ENCODE data around the gene SLC15A5.

SLC15A5 gene, protein sequence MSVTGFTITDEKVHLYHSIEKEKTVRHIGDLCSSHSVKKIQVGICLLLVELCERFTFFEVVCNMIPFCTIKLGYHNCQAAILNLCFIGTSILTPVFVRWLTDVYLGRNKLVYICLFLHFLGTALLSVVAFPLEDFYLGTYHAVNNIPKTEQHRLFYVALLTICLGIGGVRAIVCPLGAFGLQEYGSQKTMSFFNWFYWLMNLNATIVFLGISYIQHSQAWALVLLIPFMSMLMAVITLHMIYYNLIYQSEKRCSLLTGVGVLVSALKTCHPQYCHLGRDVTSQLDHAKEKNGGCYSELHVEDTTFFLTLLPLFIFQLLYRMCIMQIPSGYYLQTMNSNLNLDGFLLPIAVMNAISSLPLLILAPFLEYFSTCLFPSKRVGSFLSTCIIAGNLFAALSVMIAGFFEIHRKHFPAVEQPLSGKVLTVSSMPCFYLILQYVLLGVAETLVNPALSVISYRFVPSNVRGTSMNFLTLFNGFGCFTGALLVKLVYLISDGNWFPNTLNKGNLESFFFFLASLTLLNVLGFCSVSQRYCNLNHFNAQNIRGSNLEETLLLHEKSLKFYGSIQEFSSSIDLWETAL

DNA sequence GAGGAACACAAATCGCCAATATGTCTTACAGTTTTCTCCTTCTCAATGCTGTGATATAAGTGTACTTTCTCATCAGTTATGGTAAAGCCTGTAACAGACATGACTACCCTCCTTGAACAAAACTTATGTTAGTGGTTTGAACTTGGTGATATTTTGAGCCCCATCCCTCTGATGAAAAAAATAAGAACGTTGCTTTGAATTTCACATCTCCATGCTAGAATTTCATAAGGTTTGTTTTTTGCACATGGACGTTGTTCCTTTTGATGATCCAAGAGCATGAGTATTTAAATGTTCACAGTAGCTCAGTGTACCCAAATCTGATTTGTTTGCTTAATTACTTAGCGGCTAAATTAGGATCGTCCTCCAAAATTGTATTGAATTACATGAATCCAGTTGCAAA is at the start of gene SLC15A5:
Gene SLC15A5, minus strand, starts transcription at position 101 of the 400 bp plus-strand sequence. Its CDS starts 0 bp downstream, at position 101.
- H3K4me1 ChIP-seq (ENCODE audit: insufficient read depth, low read length): no peaks in the 10 kb centered on the region
- H3K27ac ChIP-seq (ENCODE audit: low read depth, low read length): no peak within 1 kb of the TSS
- no peaks in the 10 kb centered on the region for H3K36me3 ChIP-seq (ENCODE audit: insufficient read depth, low read length)
- no peaks in the 10 kb centered on the region for H3K27me3 ChIP-seq (ENCODE audit: control insufficient read depth in 1 of 2, insufficient read depth in 2 of 2, low read length in 2 of 2)
- no peak within 1 kb of the TSS for H3K4me3 ChIP-seq (ENCODE audit: low read depth in 1 of 2, low read length in 2 of 2)
- H3K9ac ChIP-seq (ENCODE audit: low read length): no peak within 1 kb of the TSS
- H3K9me3 ChIP-seq (ENCODE audit: low read length): no peaks in the 10 kb centered on the region

DNA sequence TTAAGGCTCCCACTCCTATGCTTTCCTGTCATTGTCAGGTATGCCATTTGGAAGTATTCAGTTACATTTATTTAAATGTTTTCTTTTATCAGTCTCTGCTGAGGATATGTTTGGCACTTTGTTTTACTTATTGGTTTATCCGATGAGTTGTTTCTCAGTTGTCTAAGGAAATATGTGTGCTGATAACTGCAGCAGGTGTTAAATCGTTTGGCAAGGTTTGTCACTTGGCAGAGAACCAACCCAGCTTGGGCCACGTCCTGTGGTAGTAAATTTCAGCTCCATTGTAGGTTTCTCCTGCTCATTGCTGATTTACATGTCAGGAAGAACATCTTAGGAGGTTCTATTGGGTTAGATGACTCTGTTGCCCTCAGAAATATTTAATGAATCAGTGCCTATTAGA is 47.9 kb upstream of the SLC15A5 start:
- Histone ChIP-seq H3K9me3 (ENCODE audit: low read length) (no peaks in the 10 kb centered on the region), H3K36me3 (ENCODE audit: insufficient read depth, low read length) (no peaks in the 10 kb centered on the region), H3K4me1 (ENCODE audit: insufficient read depth, low read length) (no peaks in the 10 kb centered on the region)

DNA sequence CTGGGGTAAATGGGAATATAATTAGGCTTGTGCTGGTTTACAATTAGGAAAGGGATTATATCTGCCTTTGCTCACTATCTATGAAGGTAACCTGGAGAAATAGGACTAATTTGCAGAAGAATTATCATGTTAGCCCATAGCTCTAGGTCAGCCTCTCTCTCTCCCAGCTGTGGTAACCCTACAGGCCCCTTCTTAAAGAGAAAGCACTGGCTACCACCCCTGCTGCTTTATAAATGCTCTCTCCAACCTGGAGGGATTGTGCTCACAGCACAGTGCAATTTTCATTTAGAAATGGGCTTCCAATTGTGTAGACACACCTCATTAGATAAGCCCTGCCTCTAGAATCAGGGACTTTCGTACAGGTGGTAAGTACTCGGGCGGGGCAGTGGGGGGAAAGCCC is 47.3 kb upstream of the SLC15A5 start:
- Histone ChIP-seq H3K27ac (ENCODE audit: low read depth, low read length) (no peak overlapping the region), H3K4me3 (ENCODE audit: low read depth in 1 of 2, low read length in 2 of 2) (no peak overlapping the region), H3K9ac (ENCODE audit: low read length) (no peak overlapping the region), H3K9me3 (ENCODE audit: low read length) (no peaks in the 10 kb centered on the region), H3K36me3 (ENCODE audit: insufficient read depth, low read length) (no peaks in the 10 kb centered on the region), H3K27me3 (ENCODE audit: control insufficient read depth in 1 of 2, insufficient read depth in 2 of 2, low read length in 2 of 2) (no peaks in the 10 kb centered on the region), H3K4me1 (ENCODE audit: insufficient read depth, low read length) (no peaks in the 10 kb centered on the region)

More for the DNA sequence above, 47.9 kb upstream of the SLC15A5 start:
- Histone ChIP-seq H3K9ac (ENCODE audit: low read length) (no peak overlapping the region), H3K27ac (ENCODE audit: low read depth, low read length) (no peak overlapping the region), H3K27me3 (ENCODE audit: control insufficient read depth in 1 of 2, insufficient read depth in 2 of 2, low read length in 2 of 2) (no peaks in the 10 kb centered on the region), H3K4me3 (ENCODE audit: low read depth in 1 of 2, low read length in 2 of 2) (no peak overlapping the region)

DNA sequence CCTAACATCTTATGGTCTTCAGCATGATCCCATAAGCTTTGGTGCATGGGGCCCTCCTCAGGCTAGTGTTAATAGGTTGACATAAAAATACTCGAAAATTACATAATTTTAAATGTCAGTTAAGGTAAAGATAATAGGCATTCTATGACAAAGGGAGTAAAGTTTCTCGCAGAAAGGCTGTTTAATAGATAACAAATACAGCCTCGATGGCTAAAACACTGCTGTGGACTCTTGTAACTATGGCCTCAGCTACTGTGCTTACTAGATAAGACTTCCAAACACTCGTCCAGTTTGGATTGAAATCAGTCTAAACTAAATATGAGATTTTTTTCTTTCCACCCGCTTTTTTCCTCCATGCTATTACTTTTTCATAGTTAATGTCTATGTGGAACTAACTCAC is 46.8 kb upstream of the SLC15A5 start:
- H3K9ac ChIP-seq (ENCODE audit: low read length): no peak overlapping the region
- H3K4me1 ChIP-seq (ENCODE audit: insufficient read depth, low read length): no peaks in the 10 kb centered on the region
- no peak overlapping the region for H3K27ac ChIP-seq (ENCODE audit: low read depth, low read length)
- H3K27me3 ChIP-seq (ENCODE audit: control insufficient read depth in 1 of 2, insufficient read depth in 2 of 2, low read length in 2 of 2): no peaks in the 10 kb centered on the region
- no peak overlapping the region for H3K4me3 ChIP-seq (ENCODE audit: low read depth in 1 of 2, low read length in 2 of 2)
- H3K9me3 ChIP-seq (ENCODE audit: low read length): no peaks in the 10 kb centered on the region
- no peaks in the 10 kb centered on the region for H3K36me3 ChIP-seq (ENCODE audit: insufficient read depth, low read length)

DNA sequence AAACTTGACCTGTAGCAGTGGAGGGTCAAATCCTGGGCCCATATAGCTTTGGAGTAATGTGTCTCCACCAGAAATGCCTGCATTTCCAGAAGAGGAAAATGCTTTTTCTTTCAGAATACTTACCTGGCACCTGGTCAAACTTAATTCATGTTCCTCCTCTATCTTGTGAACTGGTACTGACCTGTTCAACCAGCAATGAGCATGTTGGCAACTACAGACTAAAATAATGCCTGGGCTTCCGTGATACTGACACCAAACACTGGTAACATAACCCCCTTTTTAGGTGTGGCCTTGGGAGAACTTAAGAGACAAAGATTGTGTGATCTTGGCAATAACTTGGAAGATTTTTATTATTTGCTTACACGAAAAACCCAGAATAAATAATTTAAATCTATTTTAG is 46.2 kb upstream of the SLC15A5 start:
- no peak overlapping the region for H3K4me3 ChIP-seq (ENCODE audit: low read depth in 1 of 2, low read length in 2 of 2)
- no peaks in the 10 kb centered on the region for H3K9me3 ChIP-seq (ENCODE audit: low read length)
- no peaks in the 10 kb centered on the region for H3K36me3 ChIP-seq (ENCODE audit: insufficient read depth, low read length)
- H3K4me1 ChIP-seq (ENCODE audit: insufficient read depth, low read length): no peaks in the 10 kb centered on the region
- no peak overlapping the region for H3K9ac ChIP-seq (ENCODE audit: low read length)
- no peak overlapping the region for H3K27ac ChIP-seq (ENCODE audit: low read depth, low read length)
- no peaks in the 10 kb centered on the region for H3K27me3 ChIP-seq (ENCODE audit: control insufficient read depth in 1 of 2, insufficient read depth in 2 of 2, low read length in 2 of 2)

DNA sequence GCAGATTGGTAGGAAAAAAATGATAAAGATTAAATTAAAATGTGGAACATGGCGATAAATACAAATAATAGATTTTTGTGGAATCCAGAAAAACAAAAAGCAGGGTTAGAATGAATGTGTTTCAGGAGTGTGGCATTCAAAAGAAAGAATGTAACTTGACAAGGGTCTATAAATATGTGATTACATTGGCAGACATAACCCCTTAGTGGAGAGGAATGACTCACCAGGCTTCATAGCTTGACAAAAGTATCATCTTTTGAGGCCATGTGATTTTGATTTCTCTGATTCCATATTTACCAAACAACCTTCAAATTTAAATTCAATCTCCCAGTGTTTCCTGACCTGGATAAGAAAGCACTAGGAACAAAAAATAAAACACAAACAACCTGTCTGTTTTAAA is 45.5 kb upstream of the SLC15A5 start:
- Histone ChIP-seq H3K9ac (ENCODE audit: low read length) (no peak overlapping the region), H3K36me3 (ENCODE audit: insufficient read depth, low read length) (no peaks in the 10 kb centered on the region), H3K9me3 (ENCODE audit: low read length) (no peaks in the 10 kb centered on the region), H3K4me1 (ENCODE audit: insufficient read depth, low read length) (no peaks in the 10 kb centered on the region), H3K27ac (ENCODE audit: low read depth, low read length) (no peak overlapping the region), H3K4me3 (ENCODE audit: low read depth in 1 of 2, low read length in 2 of 2) (no peak overlapping the region), H3K27me3 (ENCODE audit: control insufficient read depth in 1 of 2, insufficient read depth in 2 of 2, low read length in 2 of 2) (no peaks in the 10 kb centered on the region)

DNA sequence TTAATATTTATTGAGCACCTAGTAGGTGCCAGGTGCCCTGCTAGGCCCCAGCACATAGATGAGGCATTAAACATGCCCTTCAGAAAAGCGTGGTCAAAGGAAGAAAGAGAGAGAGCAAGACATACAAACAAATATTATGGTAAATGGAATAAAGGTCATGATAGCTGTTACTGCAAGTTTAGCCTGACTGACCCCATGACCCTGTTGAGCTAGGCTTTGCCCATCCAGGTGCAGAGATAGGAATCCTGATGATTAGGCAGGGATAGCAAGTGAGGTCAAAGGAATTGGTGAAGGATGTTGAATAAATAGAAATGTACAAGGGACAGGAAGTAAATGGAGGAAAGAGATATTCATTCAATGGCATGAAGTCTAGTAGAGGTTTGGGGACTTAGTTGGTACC is 33.4 kb upstream of the SLC15A5 start:
- no peak overlapping the region for H3K4me3 ChIP-seq (ENCODE audit: low read depth in 1 of 2, low read length in 2 of 2)
- no peak overlapping the region for H3K9ac ChIP-seq (ENCODE audit: low read length)
- no peak overlapping the region for H3K27ac ChIP-seq (ENCODE audit: low read depth, low read length)
- no peaks in the 10 kb centered on the region for H3K36me3 ChIP-seq (ENCODE audit: insufficient read depth, low read length)
- H3K27me3 ChIP-seq (ENCODE audit: control insufficient read depth in 1 of 2, insufficient read depth in 2 of 2, low read length in 2 of 2): no peaks in the 10 kb centered on the region
- peaks cover 4% of the 10 kb centered on the region for H3K9me3 ChIP-seq (ENCODE audit: low read length)
- no peaks in the 10 kb centered on the region for H3K4me1 ChIP-seq (ENCODE audit: insufficient read depth, low read length)

DNA sequence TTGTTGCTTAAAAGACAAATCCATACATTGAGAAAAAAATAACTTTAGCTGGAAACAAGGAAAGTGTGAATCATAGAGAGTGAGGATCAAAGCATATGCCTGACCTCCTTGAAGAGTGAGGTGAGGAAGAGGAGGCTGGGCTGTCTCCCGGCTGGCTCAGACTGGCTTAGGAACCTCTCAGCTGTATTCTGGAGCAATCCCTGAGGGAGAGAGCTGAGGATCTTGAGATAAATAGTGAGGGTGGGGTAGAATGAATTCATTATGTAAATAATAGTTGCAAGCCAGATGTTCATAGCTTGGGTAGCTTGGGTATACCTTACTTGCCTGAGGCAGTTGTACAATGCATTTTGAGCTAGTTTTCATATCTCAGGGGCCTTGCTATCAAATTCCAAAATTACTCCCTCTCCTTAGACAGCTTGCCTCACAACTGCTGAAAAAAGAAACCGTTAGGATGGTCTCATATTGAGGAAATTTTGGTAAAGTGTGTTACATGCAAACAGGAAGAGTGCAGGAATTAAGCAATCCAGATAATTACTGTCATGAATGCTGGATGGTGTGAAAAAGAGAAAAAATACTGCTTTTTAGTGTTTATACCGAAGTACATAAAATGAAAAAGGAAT is 30.5 kb upstream of the SLC15A5 start:
- no peaks in the 10 kb centered on the region for H3K4me1 ChIP-seq (ENCODE audit: insufficient read depth, low read length)
- no peak overlapping the region for H3K27ac ChIP-seq (ENCODE audit: low read depth, low read length)
- no peak overlapping the region for H3K4me3 ChIP-seq (ENCODE audit: low read depth in 1 of 2, low read length in 2 of 2)
- H3K36me3 ChIP-seq (ENCODE audit: insufficient read depth, low read length): no peaks in the 10 kb centered on the region
- no peaks in the 10 kb centered on the region for H3K27me3 ChIP-seq (ENCODE audit: control insufficient read depth in 1 of 2, insufficient read depth in 2 of 2, low read length in 2 of 2)
- H3K9ac ChIP-seq (ENCODE audit: low read length): no peak overlapping the region
- peaks cover 4% of the 10 kb centered on the region for H3K9me3 ChIP-seq (ENCODE audit: low read length)

DNA sequence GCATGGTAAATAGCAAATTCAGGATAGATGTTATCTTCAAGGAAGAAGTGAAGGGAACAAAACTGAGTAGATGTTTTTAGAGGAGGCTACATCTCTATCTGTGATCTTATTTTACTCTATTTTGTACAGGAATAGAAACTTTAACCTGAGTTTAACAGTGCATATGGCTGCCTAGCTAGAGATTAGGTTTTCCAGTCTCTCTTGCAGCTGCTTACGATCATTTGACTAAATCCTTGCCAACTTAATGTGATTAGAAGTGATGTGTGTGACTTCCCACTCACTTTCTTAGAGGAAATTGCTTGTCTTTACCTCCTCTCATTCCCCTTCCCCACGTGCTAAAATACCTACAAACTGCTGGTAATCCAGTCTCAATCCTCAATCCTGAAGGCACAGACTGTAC is 26.5 kb upstream of the SLC15A5 start:
- no peak overlapping the region for H3K27ac ChIP-seq (ENCODE audit: low read depth, low read length)

DNA sequence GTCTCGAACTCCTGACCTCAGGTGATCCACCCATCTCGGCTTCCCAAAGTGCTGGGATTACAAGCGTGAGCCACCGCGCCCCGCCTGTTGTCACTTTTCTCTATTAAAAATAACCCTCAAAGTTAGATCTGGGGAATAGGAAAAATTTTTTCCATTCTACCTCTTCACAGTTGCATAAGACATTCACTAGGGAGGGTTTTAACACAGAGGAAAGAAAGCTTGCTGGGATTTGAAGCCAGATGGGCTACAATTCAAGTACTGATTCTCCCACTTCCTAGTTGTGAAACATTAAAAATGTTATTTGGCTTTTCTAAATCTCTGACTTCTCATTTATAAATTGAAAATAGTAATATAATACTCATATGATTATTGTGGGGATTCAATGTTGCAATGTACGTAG is 23.3 kb upstream of the SLC15A5 start:
- no peaks in the 10 kb centered on the region for H3K36me3 ChIP-seq (ENCODE audit: insufficient read depth, low read length)
- no peaks in the 10 kb centered on the region for H3K27me3 ChIP-seq (ENCODE audit: control insufficient read depth in 1 of 2, insufficient read depth in 2 of 2, low read length in 2 of 2)
- no peaks in the 10 kb centered on the region for H3K9me3 ChIP-seq (ENCODE audit: low read length)
- no peak overlapping the region for H3K9ac ChIP-seq (ENCODE audit: low read length)
- no peak overlapping the region for H3K27ac ChIP-seq (ENCODE audit: low read depth, low read length)
- peaks cover 8% of the 10 kb centered on the region for H3K4me1 ChIP-seq (ENCODE audit: insufficient read depth, low read length)
- no peak overlapping the region for H3K4me3 ChIP-seq (ENCODE audit: low read depth in 1 of 2, low read length in 2 of 2)

More for the DNA sequence above, 26.5 kb upstream of the SLC15A5 start:
- Histone ChIP-seq H3K9me3 (ENCODE audit: low read length) (peaks cover 3% of the 10 kb centered on the region), H3K27me3 (ENCODE audit: control insufficient read depth in 1 of 2, insufficient read depth in 2 of 2, low read length in 2 of 2) (no peaks in the 10 kb centered on the region), H3K4me1 (ENCODE audit: insufficient read depth, low read length) (peaks cover 8% of the 10 kb centered on the region), H3K9ac (ENCODE audit: low read length) (no peak overlapping the region), H3K36me3 (ENCODE audit: insufficient read depth, low read length) (no peaks in the 10 kb centered on the region), H3K4me3 (ENCODE audit: low read depth in 1 of 2, low read length in 2 of 2) (no peak overlapping the region)

DNA sequence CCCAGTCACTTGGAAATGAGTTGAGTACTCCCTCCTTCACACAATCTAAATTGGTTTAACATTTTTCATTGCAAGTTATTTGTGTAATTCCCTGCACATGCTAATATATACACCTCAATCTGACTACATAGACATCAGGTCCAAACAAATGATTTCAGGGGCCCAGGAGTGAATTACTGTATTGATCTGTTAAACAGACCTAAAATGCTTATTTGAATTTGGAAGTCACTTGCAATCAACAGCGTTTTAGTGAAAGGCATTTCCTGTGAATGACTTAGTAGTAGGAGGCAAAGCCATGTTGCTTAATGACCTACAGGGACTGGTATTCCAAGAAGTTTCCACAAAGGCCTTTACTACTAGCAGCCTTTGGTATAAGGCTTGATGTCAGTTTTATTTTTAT is 22.6 kb upstream of the SLC15A5 start:
- H3K27me3 ChIP-seq (ENCODE audit: control insufficient read depth in 1 of 2, insufficient read depth in 2 of 2, low read length in 2 of 2): no peaks in the 10 kb centered on the region
- H3K27ac ChIP-seq (ENCODE audit: low read depth, low read length): no peak overlapping the region

More for the DNA sequence above, 22.6 kb upstream of the SLC15A5 start:
- no peaks in the 10 kb centered on the region for H3K9me3 ChIP-seq (ENCODE audit: low read length)
- H3K4me1 ChIP-seq (ENCODE audit: insufficient read depth, low read length): peaks cover 8% of the 10 kb centered on the region
- no peak overlapping the region for H3K9ac ChIP-seq (ENCODE audit: low read length)
- H3K4me3 ChIP-seq (ENCODE audit: low read depth in 1 of 2, low read length in 2 of 2): no peak overlapping the region
- H3K36me3 ChIP-seq (ENCODE audit: insufficient read depth, low read length): no peaks in the 10 kb centered on the region
